Measurements from ENCODE around the gene DPYD.

DNA sequence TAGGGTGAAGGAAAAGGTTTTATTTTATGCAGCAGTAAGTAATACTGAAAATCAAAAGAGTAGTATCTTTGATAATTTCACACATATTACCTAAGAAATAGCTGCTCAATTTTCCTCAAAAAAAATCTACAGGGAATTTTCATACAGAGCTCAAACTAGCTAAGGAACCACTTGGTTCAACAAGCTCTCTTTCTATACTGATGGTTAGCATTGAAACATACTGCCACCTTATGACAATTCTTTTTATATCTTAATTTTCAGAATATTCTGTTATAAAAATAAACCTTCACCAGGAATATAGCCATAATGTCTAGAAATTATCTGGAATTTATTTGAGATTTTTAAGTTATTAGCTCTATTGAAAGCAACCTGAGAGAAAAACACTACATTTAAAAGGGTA lies 142.1 kb downstream of the DPYD start:
- TF ChIP-seq, protein P1, sequence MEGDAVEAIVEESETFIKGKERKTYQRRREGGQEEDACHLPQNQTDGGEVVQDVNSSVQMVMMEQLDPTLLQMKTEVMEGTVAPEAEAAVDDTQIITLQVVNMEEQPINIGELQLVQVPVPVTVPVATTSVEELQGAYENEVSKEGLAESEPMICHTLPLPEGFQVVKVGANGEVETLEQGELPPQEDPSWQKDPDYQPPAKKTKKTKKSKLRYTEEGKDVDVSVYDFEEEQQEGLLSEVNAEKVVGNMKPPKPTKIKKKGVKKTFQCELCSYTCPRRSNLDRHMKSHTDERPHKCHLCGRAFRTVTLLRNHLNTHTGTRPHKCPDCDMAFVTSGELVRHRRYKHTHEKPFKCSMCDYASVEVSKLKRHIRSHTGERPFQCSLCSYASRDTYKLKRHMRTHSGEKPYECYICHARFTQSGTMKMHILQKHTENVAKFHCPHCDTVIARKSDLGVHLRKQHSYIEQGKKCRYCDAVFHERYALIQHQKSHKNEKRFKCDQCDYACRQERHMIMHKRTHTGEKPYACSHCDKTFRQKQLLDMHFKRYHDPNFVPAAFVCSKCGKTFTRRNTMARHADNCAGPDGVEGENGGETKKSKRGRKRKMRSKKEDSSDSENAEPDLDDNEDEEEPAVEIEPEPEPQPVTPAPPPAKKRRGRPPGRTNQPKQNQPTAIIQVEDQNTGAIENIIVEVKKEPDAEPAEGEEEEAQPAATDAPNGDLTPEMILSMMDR (IDR thresholded peaks at IDR 0.05), result no peak
- no peak for TF ChIP-seq POLR2A (IDR thresholded peaks at IDR 0.05)

Data from uterus (tissue), 2 donors.